Hepatic stellate cell (primary cell): ENCODE measurements around the gene ZNFX1.
"Not testable (repeated sequence)": the region's sequence is repeated elsewhere in the genome, so short reads cannot be mapped to it uniquely, and the experiment has no call there.

Experiments
- DNase-seq: peaks from one replicate; pipeline ENCODE4 v3.0.0; 2011; ENCODE audit warnings: low spot score

Gene ZNFX1

DNA sequence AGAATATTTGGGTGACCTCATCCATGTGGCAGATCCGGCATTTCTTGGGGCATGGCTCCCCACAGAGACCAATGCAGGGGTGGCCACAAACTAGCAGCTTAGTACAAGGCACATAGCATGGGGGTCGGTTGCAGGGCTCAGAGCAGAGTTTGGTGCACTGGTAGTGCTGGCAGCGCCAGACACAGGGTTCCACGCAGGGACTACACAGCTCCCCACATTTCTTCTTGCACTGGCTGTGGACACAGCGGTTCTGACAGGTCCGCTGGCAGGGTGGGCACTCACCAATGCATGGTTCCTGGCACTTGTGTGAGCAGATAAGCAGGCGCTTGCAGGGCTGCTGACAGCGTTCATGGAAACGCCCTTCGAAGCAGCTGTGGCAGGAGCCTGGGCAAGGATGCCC is 29.6 kb downstream of the ZNFX1 start:
- no peak for DNase-seq

DNA sequence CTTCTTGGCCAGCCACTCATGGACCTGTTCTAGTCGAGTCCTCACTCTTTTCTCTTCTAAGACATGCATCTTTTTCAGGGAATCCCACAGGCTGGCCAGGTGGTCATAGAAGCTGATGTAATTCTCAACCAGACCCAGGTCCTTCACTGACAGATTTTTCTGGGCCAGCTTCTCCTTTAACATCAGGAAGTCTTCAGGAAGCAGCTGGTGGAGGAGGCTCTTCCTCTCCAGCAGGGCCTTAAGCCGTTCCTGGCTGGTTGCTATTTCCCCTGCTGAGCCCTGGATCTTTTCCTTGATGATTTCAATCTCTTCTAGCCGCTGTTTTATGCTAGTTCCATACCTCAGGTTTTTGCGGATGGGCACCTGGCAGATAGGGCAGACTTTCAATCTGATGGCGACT is 30.1 kb downstream of the ZNFX1 start:
- no peak for DNase-seq

DNA sequence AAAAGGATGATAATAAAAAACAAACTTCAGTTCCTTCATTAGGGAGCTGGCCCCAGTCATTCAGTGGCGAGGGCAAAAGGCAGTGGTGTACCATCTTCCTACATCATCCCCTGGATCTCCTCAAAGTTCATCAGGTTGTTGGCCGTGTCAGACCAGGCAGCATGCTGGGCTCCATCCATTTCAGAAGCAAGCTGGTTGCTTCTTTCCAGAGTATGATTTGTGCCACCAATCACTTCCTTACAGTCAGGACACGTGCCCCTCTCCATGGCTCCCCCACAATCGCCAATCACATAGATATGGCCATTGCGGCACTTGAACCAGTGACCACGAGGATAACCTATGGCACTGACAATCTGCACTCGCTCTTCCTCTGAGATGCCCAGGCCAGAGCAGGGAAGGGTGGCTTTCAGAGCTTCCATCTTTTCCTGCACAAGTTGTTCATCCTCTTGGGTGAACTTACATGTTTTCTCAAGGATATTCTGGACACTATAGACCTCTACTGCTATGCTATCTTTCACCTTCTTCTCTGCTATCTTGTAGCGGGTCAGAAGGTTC is 30.6 kb downstream of the ZNFX1 start:
- no peak for DNase-seq

DNA sequence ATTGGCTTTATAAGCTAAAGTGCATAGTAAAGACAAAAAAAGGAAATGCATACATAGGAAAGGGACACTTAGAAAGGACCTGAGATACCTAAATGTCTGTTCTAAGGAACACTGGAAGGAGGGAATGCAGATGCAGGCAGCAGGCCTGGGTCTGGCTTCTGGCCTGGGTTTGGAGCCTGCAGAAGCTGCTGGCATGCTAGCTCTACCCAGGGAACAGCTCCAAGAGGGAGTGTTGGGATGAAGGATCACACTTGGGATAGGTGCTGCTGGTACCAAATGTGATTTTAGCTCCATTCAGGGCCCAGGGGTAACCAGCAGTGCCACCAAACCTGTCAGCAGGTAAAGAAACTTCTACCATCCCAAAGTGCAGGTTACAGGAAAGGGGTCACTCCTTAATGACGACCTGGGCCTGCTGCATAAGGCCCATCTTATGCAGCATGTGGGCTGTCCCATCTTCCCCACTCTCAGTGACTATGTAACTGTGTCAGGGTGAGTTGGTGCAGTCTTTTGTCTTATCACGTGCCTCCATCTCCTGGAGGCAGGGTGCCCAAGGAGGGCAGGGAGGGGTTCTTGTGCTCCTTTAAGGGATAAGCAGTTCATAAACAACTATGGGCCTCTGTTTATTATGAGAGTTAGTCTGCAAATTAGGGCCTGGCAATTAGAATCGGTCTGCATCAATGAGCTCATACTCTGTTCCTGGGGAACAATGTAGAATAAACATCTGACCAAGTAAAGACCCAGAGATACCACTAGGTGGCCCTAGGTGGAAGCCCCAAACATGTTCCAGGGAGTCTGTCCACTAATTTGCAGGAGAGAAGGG is 31.7 kb downstream of the ZNFX1 start:
- DNase-seq, result peak; percentile 62

DNA sequence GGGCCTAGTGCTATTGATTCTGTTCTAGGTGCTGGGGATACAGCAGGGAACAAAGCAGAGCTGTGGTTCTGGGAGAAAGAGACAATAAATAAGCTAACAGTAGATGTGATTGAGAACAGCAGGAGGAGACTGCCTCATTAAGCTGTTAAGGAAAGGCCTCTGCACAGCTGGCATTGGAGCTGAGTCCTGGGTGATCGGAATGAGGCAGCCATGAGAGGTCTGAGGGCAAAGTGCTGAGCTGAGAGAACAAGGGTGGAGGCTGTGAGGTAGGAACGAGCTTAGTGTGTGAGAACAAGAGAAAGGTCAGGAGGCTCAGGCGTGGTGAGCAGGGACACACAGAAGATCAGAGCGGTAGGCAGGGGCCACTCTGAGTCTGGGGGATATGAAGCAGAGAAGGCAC is 40.3 kb downstream of the ZNFX1 start:
- no peak for DNase-seq

DNA sequence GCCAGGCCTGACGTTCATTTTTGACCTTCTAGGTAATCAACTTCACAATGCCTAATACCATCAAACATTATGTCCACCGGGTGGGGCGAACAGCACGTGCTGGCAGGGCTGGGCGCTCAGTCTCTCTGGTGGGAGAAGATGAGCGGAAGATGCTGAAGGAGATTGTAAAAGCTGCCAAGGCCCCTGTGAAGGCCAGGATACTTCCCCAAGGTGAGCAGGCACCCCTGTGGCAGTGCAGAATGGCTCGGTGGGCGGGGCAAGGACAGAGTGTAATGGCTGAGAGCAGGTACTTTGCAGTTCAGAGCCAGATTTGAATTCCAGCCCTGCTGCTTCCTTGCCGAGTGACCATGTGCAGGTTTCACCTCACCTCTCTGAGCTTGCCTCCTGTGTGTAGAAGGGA is 41.6 kb downstream of the ZNFX1 start:
- no peak for DNase-seq

DNA sequence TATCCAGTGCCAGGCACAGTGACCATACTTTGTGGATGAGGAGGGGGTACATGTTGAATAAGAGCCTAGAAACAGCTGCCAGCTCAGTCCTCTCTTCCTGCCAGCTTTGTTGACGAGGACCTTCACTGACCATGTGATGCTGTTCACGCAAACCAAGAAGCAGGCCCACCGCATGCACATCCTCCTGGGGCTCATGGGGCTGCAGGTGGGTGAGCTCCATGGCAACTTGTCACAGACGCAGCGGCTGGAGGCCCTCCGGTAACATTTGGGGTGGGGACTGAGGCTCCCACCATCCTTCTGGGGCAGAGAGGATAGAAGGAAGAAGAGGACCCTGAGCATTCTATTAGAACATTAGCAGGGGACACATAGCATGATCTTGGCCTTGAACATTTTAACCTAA is 43.0 kb downstream of the ZNFX1 start:
- no peak for DNase-seq

DNA sequence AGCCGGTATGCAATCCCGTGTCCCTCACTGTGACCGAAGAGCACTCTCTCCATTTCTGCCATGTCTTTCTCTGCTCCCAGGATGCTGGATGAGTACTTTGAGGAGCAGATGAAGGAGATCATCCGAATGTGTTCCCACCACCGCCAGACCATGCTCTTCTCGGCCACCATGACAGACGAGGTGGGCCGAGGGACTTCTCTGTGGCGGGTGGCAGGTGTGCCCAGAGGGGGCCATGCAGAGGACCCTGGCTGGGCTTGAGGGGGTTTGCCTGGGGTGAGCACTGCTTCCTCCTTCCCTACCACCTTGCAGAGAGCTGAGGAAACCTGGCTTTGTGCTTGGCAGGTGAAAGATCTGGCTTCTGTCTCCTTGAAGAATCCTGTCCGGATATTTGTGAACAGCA is 44.6 kb downstream of the ZNFX1 start:
- no peak for DNase-seq

DNA sequence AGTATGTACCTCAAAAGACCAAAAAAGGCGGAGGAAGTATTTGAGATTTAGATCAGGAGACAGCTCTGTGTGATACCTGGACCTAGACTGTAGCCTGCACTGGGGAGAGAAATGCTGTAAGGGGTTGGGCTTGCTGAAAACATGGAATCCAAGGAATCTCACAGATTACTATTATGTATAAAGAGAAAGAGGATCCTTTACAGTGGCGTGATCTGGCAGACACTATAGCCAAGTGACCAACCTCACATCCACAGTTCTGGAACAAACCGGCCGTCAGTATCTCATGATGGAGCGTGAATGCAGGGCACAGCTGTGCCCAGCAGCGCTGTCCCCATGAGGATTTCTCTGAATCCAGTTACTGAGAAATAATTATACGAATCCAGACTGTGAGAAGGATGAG is 46.4 kb downstream of the ZNFX1 start:
- no peak for DNase-seq

DNA sequence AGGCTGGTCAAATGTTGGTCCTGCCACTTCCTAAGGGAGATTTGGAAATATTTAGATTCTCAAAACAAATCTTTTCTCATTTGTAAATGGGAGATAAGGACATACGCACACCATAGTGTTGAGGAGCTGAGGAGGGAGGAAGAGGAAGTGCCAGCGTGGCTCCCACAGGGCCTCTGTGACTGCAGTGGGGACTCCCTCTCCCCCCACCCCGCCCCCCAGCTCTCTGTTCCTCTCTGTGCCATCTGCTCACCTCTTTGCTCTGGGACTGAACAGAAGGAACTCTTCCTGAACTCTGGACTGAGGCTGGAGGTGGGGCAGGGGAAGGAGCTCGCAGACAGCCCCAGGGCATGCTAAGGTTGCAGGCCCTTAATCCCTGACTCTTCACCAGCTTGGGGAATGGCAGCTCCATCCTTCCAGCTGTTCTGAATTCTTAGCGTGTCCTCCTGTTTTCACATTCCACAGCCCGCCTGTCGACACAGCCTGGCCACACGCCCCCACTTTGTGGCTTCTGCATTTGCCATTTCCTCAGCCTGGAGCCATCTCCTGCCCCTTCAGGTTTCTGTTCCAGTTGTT is 47.2 kb downstream of the ZNFX1 start:
- DNase-seq, result no peak

DNA sequence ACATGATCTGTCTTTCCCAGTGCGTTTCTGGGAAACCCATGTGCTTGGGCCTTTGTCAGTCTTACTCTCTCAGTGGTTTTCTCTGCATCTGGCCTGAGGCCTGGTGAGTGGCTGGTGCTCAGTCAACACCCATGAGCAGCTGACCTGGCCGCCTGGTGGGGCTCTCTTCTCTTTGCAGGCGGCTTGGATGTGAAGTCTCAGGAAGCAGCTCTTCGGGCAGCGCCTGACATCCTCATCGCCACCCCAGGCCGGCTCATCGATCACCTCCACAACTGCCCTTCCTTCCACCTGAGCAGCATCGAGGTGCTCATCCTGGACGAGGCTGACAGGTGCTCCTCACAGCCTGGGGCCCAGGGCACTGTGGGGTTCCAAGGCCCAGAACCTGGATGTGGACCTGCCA is 47.8 kb downstream of the ZNFX1 start:
- DNase-seq, result no peak

DNA sequence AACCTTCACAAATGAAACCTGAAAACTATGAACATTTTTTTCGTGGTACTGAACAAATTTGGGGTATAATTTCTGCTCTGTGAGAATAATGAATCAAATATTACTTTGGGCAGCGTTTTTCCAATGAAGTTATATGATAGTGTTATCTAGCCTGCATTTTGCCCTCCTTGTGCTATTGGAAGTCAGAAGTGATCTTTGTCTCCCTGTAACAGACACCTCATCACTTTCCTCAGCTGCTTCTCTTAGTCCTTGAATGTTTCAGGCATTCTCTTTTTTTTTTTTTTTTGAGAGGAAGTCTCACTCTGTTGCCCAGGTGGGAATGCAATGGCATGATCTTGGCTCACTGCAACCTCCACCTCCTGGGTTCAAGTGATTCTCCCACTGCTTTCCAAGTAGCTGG is 48.5 kb downstream of the ZNFX1 start:
- no peak for DNase-seq

DNA sequence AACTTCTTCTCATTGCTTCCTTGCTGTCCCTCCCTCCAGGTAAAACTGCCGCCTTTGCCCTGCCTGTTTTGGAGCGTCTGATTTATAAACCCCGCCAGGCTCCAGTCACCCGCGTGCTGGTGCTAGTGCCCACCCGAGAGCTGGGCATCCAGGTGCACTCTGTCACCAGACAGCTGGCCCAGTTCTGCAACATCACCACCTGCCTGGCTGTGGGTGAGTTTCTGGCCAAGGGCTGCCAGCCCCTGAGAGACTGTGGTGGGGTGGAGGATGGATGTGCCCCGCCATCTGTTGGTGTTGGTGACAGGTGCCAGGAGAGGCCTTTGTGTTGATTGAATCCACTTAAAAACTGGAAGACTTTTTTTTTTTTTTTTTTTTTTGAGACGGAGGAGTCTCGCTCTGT is 49.2 kb downstream of the ZNFX1 start:
- DNase-seq, result no peak

DNA sequence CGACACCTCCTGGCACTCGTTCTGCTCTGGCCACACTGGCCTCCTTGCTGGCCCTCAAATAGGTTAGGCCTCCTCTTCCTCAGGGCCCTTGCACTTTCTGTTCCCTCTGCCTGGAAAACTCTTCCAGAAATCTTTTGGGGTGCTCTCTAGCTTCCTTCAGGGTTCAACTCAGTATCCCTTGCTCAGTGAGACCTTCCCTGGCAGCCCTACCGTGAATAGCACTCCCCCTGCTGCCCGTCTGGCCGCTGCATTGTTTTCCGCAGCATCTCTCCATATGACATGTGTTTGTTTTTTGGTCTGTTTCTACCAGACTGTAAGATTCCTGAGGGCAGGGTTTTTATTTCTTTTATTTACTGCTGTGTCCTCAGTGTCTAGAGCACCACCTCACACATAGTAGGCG is 52.0 kb downstream of the ZNFX1 start:
- DNase-seq, result no peak

DNA sequence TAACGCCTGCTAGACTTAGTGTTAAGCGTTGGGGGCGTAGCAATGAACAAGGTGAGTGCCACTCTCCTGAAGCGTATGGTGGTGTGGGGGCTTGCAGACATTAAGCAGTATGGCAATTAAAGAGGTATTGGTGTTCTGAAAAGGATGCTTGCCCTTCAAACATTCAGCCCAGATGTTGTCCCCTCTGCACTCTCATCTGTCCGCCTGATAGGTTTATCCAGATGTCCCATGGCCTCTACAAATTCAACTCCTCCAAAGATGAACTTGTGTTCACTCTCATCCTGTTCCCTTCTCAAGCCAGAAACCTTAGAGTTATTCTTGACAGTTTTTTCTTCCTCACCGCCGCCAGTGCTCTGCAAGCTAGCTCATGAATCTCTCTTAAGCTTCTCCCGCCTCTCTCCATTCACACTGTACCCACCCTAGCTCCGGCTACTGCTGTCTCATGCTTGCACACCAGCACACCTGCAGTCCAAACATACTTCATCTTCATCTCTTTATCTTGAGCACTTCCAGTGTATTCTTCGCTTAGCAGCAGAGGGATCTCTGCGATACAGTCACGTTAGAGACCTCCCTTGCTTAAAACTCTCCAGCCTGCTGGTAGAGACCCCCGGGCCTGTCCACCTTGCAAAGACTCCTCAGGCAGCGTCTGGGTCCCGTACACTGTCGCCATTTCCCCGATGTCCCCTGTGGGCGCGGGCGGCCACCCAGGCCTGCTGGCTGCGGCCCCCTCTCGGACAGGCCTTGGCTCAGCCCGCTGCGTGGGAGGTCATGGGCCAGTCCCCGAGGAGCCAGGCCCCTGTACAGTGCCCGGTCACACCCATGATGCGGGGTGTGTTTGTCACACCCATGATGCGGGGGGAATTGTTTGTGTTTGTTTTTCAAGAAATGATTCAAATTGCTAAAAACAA is 57.7 kb downstream of the ZNFX1 start:
- DNase-seq, result no peak

DNA sequence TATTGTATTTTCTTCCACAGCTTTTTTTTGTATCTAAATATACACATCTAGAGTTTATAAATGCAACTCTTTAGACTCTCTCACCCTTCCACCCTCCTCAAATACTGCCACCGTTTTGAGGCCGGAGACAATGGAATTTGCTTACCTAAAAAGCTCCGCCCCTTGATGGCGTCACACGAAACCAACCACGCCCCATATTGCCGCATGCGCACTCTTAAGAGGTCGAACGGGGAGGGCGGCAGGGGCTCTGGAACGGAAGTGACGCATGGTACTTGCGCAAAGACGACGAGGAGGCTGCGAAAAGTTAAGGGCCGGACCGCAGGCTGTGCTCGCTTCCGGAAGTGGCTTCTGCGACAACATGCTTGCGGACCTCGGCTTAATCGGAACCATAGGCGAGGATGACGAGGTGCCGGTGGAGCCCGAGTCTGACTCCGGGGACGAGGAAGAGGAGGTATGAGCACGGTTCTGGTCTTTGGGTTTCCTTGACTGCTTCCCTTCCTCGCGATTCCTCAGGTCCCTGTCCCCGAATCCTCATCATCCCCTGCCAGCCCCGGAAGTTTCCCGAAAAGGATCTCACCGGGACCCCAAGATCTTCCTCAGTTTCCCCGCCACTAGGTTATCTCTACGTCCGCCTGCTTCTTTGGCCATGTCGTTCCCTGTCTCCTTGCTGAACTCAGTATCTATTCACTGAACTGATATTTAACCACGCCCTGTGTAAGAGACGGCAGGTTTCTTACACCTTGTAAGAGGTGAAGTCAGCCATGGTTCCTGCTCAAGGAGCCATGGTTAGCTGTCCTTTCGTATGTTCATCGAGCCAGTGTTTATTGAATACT is 58.5 kb downstream of the ZNFX1 start, which contains the start of gene DDX27:
Gene DDX27, plus strand, starts transcription at position 326 of the 833 bp plus-strand sequence. Its CDS starts 33 bp downstream, at position 359.
- DNase-seq, result peak; percentile 94

DNA sequence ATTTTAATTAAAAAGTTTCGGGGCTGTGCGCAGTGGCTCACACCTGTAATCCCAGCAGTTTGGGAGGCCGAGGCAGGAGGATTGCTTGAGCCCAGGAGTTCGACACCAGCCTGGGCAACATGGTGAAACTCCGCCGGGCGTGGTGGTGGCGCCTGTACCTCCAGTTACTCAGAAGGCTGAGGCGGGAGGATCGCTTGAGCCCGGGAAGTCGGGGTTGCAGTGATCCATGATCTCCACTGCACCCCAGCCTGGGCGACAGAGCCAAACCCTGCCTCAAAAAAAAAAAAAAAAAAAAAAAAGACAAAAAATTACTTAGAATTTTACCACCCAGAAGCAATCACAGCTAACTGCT is 59.1 kb downstream of the ZNFX1 start:
- DNase-seq, result not testable (repeated sequence)

DNA sequence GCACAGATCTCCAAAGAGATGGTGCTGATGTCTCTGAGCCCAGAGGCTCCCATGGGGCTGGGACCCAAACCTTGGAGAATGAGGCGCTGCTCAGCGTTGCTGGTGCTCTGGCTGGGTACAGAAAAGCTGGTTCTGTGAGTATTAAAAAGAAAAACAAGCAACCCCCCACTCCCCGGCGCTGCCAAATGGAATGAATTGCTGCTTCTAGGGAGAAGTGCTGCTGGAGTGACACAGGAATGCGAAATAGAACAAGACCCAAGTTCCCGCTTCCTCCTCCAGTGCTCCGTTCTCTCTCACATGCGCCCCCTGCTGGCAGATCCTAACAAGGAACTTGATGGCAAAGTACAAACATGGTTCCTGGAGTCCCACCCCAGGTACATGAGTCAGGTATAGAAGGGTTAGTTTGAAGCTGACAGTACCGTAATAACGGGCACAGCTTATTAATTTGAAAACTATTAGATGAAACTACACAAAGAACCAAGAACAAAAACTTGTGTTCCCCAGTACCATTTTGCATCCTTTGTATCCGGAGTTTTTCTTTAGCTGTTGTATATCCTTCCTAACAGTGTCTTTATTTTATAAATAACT is 60.8 kb downstream of the ZNFX1 start:
- peak; percentile 71 for DNase-seq

DNA sequence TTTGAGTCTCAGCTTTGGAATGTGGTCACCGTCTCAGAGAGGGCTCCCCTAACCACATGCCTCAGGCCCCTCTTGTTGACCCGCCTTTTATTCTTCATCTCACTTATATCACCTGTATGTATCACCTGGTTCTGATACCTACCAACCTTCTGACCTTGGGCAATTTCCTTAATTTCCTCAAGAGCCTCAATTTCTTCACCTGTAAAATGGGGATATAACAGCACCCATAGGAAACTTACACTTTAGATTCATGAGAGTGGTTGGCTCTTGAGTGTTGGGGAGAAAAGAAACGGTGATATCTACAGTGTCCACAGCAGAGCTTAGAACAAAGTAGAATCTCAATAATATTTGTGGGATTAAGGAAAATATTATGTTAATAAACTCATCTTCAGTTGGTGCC is 62.6 kb downstream of the ZNFX1 start:
- DNase-seq, result no peak

DNA sequence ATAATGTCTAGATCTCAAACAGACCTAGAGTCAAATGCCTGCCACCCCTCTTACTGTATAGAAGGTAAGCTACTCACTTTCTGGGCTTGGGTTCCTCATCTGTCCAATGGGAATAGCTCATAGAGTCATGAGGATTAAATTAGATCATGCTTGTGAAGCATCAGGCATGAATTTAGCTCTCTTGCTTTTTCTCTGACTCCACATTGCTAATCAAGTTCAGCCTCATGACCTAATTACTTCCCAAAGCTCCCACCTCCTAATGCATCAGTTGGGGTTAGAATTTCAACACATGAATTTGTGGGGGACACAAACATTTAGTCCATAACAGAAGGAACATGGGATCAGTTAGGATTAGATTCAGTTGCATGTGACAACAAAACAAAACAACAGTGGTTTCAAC is 63.3 kb downstream of the ZNFX1 start:
- no peak for DNase-seq

DNA sequence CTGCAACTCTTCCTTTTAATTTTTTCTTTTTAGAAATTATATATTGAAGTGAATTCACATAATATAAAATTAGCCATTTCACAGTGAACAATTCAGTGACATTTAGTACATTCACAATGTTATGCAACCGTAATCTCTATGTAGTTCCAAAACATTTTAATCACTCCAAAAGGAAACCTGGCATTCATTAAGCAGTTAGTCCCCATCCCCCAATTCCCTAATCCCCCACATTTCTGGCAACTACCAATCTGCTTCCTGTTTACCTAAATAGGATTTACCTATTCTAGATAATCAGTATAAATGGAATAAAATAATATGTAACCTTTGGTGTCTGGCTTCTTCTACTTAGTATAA is 67.1 kb downstream of the ZNFX1 start:
- no peak for DNase-seq
